OCI-LY7 (cell line): Measurements from ENCODE around the gene HBQ1. TPM values are rescaled to one million over a fixed set of nuclear protein-coding genes. Genes with fewer than 3 reads are reported as not detected.
"Not testable (repeated sequence)": the region's sequence is repeated elsewhere in the genome, so short reads cannot be mapped to it uniquely, and the experiment has no call there.

Experiments
- BruUV-seq: library from RNA; stranded (reverse); fragments of 400-500 nt; replicated peaks from 2 replicates; lab custom pipeline; 2021; lab: Mats Ljungman, UMichigan
- CTCF ChIA-PET: fragments of 300-600 bp; sonication (Branson Sonifier 250); formaldehyde crosslinking; loops from one replicate; lab custom pipeline; 2022; ENCODE audit warnings: antibody characterized with exemption; ENCODE audit not compliant: unreplicated experiment; lab: Charles Lee
- POLR2A ChIA-PET: fragments of 300-600 bp; sonication (Branson Sonifier 250); formaldehyde crosslinking; loops from one replicate; lab custom pipeline; 2022; ENCODE audit warnings: antibody characterized with exemption; lab: Charles Lee
- DNase-seq: peaks from one replicate; pipeline ENCODE4 v3.0.0-alpha.2; 2015; ENCODE audit warnings: low spot score
- H2AFZ ChIP-seq: fragments of 200-600 bp; sonication (generic), shearing (Covaris generic); 2 replicates; pipeline ENCODE4 v1.6.1; 2014; ENCODE audit warnings: mild to moderate bottlenecking, antibody characterized with exemption, low read length, moderate library complexity
- H3K27ac ChIP-seq: fragments of 200-600 bp; sonication (generic); 2 replicates; pipeline ENCODE4 v1.5.1; 2014; ENCODE audit warnings: mixed run types, low read depth, mild to moderate bottlenecking, moderate library complexity, low read length, inconsistent platforms; ENCODE audit not compliant: poor library complexity, severe bottlenecking
- H3K36me3 ChIP-seq: fragments of 200-600 bp; sonication (generic); 2 replicates; pipeline ENCODE4 v1.6.1; 2014; ENCODE audit warnings: mild to moderate bottlenecking, antibody characterized with exemption, low read length, moderate library complexity, mixed read lengths; ENCODE audit not compliant: insufficient read depth
- H3K4me1 ChIP-seq: fragments of 200-600 bp; sonication (generic); 2 replicates; pipeline ENCODE4 v1.5.1; 2014; ENCODE audit warnings: mild to moderate bottlenecking, low read length; ENCODE audit not compliant: insufficient read depth, poor library complexity, severe bottlenecking
- H3K4me2 ChIP-seq: fragments of 200-600 bp; sonication (generic); 2 replicates; pipeline ENCODE4 v1.6.1; 2014; ENCODE audit warnings: mild to moderate bottlenecking, low read length
- H3K4me3 ChIP-seq: fragments of 200-600 bp; sonication (generic); 2 replicates; pipeline ENCODE4 v1.5.1; 2014; ENCODE audit warnings: mild to moderate bottlenecking, low read depth, low read length; ENCODE audit not compliant: poor library complexity, severe bottlenecking
- H3K79me2 ChIP-seq: fragments of 200-600 bp; sonication (generic); 2 replicates; pipeline ENCODE4 v1.6.1; 2016; ENCODE audit warnings: low read depth, mild to moderate bottlenecking, low read length, moderate library complexity, mixed read lengths; ENCODE audit not compliant: insufficient read depth
- H3K9me2 ChIP-seq: fragments of 200-600 bp; sonication (generic); 2 replicates; pipeline ENCODE4 v1.6.1; 2016; ENCODE audit warnings: mild to moderate bottlenecking, low read length, mixed read lengths; ENCODE audit not compliant: insufficient read depth
- H3K9me3 ChIP-seq: fragments of 200-600 bp; sonication (generic); 2 replicates; pipeline ENCODE4 v1.6.1; 2014; ENCODE audit warnings: mild to moderate bottlenecking, mixed run types, low read length, mixed read lengths
- H4K20me1 ChIP-seq: fragments of 200-600 bp; sonication (generic); 2 replicates; pipeline ENCODE4 v1.6.1; 2014; ENCODE audit warnings: mild to moderate bottlenecking, antibody characterized with exemption, low read length, moderate library complexity, mixed read lengths; ENCODE audit not compliant: insufficient read depth
- CTCF ChIP-seq: fragments of 200-600 bp; sonication (generic); conservative IDR thresholded peaks from 2 replicates; pipeline ENCODE4 v1.5.1; 2014; ENCODE audit warnings: mild to moderate bottlenecking, antibody characterized with exemption, low read length, moderate library complexity, mixed read lengths
- EZH2phosphoT487 ChIP-seq: fragments of 200-600 bp; sonication (generic); IDR thresholded peaks from 2 replicates; pipeline ENCODE4 v1.6.1; 2018; ENCODE audit warnings: low read depth, borderline replicate concordance, mild to moderate bottlenecking, mixed run types, antibody characterized with exemption, low read length, moderate library complexity, mixed read lengths
- intact Hi-C: fragments of 100-400 bp; cut with micrococcal nuclease; formaldehyde crosslinking; loops from one replicate; pipeline ENCODE4 v1.10.0; 2022; ENCODE audit not compliant: unreplicated experiment
- total RNA-seq, 2 experiments: library from RNA; depleted of rRNA in 1 of 2; stranded (reverse); fragments of >200 nt in 1 of 2; shearing (Covaris generic) in 1 of 2; gene quantifications; 2 replicates each; pipeline ENCODE4 v1.2.3, GENCODE V29; 2014 to 2022

The HBQ1 gene
- total RNA-seq, 2 experiments from 2014 or later = not detected

GRCh38 chr16:169014-169413, 11.2 kb upstream of the HBQ1 start:
- TF ChIP-seq EZH2phosphoT487 (no peak), CTCF (no peak)
- H3K4me1 ChIP-seq = no peaks in the 10 kb centered on the region
- CTCF ChIA-PET = no interaction called here

GRCh38 chr16:170088-170507, 10.2 kb upstream of the HBQ1 start:
- H3K9me2 ChIP-seq, BruUV-seq, H3K79me2 ChIP-seq, H3K4me1 ChIP-seq, H3K4me2 ChIP-seq, H2AFZ ChIP-seq, H4K20me1 ChIP-seq, H3K9me3 ChIP-seq, CTCF ChIA-PET, H3K36me3 ChIP-seq, H3K27ac ChIP-seq, intact Hi-C loops, H3K4me3 ChIP-seq, POLR2A ChIA-PET, DNase-seq: not testable (repeated sequence)

More at GRCh38 chr16:169014-169413, 11.2 kb upstream of the HBQ1 start:
- Histone ChIP-seq H3K79me2 (no peaks in the 10 kb centered on the region), H3K36me3 (no peaks in the 10 kb centered on the region), H4K20me1 (no peaks in the 10 kb centered on the region), H3K9me3 (no peaks in the 10 kb centered on the region), H3K4me3 (no peak overlapping the region), H3K4me2 (no peak overlapping the region), H3K27ac (no peak overlapping the region), H3K9me2 (no peaks in the 10 kb centered on the region), H2AFZ (no peak overlapping the region)
- intact Hi-C loops = no loop called here
- no TSS peak for BruUV-seq
- DNase-seq = no peak
- POLR2A ChIA-PET = interaction anchor here (1.4 kb wide), 1 partner anchor 13 kb away, joined by 3 read pairs; no protein-coding TSS in a partner anchor

- Histone ChIP-seq H3K9me3 (no peaks in the 10 kb centered on the region), H3K4me1 (no peaks in the 10 kb centered on the region), H2AFZ (no peak overlapping the region), H3K79me2 (no peaks in the 10 kb centered on the region), H3K27ac (no peak overlapping the region), H3K36me3 (no peaks in the 10 kb centered on the region), H3K9me2 (no peaks in the 10 kb centered on the region), H3K4me3 (no peak overlapping the region), H4K20me1 (no peaks in the 10 kb centered on the region), H3K4me2 (no peak overlapping the region)
- ChIA-PET CTCF (no interaction called here), POLR2A (no interaction called here)
- BruUV-seq = no TSS peak
- no peak for DNase-seq
- TF ChIP-seq CTCF (no peak), EZH2phosphoT487 (no peak)
- intact Hi-C loops = no loop called here
Measured at GRCh38 chr16:170788-171187, 9.5 kb upstream of the HBQ1 start.

GRCh38 chr16:172374-172941, 7.8 kb upstream of the HBQ1 start, which contains the start of gene HBA2:
HBA2 (plus strand) TSS chr16:172876; CDS start chr16:172913, 37 bp downstream.
- H2AFZ ChIP-seq, H3K9me3 ChIP-seq, H3K36me3 ChIP-seq, CTCF ChIA-PET, H3K4me1 ChIP-seq, intact Hi-C loops, H3K4me2 ChIP-seq, BruUV-seq, DNase-seq, H4K20me1 ChIP-seq, H3K27ac ChIP-seq, H3K79me2 ChIP-seq, H3K9me2 ChIP-seq, H3K4me3 ChIP-seq: not testable (repeated sequence)
- POLR2A ChIA-PET = interaction anchor here (0.6 to 0.7 kb wide), 2 partner anchors 47 to 88 kb away, joined by 3 to 7 read pairs; no protein-coding TSS in a partner anchor

- H3K4me1 ChIP-seq, H3K9me3 ChIP-seq, BruUV-seq, POLR2A ChIA-PET, H3K27ac ChIP-seq, DNase-seq, H3K4me2 ChIP-seq, H2AFZ ChIP-seq, H3K79me2 ChIP-seq, H4K20me1 ChIP-seq, H3K4me3 ChIP-seq, H3K36me3 ChIP-seq, H3K9me2 ChIP-seq, intact Hi-C loops, CTCF ChIA-PET: not testable (repeated sequence)
Measured at GRCh38 chr16:173211-173854, 6.9 kb upstream of the HBQ1 start.
